Epithelial cell of esophagus (primary cell): ENCODE data around the gene TEAD3.

Source experiments
- DNase-seq: peaks from one replicate; pipeline ENCODE4 v3.0.0; 2010; ENCODE audit warnings: low read depth
- H3K4me3 ChIP-seq: 2 replicates; pipeline ENCODE4 v1.5.1; 2011; ENCODE audit warnings: mild to moderate bottlenecking, low read length, control low read depth
- TF ChIP-seq, protein P1 (sequence below): IDR thresholded peaks from 2 replicates; pipeline ENCODE4 v1.5.1; 2011; ENCODE audit warnings: low read depth, mild to moderate bottlenecking, low read length, control low read depth, inconsistent platforms; ENCODE audit not compliant: insufficient read depth; ENCODE audit errors: missing control alignments

The TEAD3 gene

DNA sequence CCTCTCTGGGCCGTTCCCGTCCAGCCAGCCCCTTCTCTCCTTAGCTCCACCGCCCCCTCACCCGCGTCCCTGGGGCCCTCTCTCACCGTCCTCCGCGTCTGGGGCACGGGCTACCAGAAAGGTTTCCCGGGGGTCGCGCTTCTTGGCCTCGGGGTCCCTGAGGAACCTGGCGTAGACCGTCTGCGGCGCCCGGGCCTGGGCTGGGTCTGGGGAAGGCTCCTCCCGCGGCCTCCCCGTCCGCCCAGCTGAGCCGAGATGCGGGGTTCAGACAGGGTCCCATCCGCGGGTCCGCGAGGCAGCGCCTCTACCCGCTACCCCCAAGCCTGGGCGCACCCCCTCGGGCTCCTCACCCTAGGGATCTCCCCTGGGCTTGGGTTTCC lies 14.7 kb upstream of the TEAD3 start:
- no peak for DNase-seq
- H3K4me3 ChIP-seq, result no peak overlapping the region
- TF ChIP-seq, protein P1, sequence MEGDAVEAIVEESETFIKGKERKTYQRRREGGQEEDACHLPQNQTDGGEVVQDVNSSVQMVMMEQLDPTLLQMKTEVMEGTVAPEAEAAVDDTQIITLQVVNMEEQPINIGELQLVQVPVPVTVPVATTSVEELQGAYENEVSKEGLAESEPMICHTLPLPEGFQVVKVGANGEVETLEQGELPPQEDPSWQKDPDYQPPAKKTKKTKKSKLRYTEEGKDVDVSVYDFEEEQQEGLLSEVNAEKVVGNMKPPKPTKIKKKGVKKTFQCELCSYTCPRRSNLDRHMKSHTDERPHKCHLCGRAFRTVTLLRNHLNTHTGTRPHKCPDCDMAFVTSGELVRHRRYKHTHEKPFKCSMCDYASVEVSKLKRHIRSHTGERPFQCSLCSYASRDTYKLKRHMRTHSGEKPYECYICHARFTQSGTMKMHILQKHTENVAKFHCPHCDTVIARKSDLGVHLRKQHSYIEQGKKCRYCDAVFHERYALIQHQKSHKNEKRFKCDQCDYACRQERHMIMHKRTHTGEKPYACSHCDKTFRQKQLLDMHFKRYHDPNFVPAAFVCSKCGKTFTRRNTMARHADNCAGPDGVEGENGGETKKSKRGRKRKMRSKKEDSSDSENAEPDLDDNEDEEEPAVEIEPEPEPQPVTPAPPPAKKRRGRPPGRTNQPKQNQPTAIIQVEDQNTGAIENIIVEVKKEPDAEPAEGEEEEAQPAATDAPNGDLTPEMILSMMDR, result no peak

DNA sequence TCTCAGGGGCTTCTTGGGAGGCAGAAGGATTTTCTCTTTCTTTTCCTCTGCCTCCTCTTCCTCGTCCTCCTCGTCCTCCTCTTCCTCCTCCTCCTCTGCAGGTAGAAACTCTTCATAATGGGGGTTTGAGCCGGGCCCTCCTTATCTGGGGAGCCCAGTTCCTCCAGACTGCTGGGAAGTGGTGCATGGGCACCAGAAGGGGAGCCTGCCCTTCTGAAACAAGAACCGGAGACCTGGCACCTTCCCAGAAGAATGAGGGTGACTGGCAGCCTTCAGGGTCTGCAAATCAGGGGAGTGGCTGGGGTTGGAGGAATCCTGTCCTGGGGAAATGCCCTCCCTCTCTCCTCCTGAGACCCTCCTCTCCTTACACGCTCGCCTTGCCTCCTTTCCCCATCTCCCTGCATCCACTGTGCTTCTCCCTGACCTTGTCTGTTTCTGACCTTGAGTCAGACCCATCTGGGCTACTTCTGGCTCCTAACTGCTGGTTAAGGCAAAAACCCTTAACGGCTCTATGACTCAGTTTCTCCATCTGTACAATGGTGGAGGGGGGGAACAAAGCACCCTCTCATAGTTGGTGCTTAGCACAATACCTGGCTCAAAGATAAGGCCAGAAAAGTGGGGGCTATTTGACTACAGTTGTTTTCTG lies 14.2 kb upstream of the TEAD3 start:
- H3K4me3 ChIP-seq, result no peak overlapping the region
- TF ChIP-seq, protein P1, result no peak

DNA sequence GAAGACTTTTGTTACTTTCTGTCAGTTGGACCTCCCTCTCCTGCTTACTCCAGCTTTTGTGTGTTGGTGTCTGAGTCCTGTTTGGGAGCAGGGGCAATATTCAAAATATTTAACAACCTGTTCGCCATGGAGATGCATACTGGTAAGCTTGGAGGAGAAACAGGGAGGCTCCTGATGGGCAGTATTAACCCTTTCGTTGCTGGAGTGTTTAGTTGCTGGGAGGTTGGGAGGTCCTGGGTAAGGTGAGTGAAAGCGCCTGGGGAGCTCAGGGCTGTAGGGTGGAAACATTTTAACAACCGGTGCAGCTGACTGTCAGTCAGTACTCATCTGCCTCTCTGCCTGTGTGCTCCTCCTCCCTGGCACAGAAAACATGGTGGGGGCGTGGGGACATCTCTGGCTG lies 11.7 kb upstream of the TEAD3 start:
- TF ChIP-seq, protein P1, result no peak
- no peak overlapping the region for H3K4me3 ChIP-seq
- DNase-seq, result no peak

More for the DNA sequence above, 14.2 kb upstream of the TEAD3 start:
- DNase-seq, result no peak

DNA sequence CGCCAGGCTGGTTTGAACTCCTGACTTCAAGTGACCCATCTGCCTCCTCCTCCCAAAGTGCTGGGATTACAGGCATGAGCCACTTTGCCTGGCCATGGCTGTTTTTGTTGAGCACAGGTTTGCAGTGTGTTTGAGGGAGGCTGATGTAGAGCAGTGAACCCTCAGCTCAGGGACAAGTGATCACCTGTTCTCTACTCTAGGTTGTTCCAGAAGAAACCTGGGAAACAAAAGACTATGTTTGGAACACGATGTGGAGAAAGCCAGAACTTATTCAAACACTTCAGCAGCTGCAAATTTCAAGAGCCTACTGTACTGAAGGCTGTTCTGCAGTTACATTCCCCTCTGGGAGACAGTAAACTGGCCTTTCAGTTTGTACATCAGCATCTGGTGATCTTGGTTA lies 11.1 kb upstream of the TEAD3 start:
- TF ChIP-seq, protein P1, result no peak
- no peak overlapping the region for H3K4me3 ChIP-seq
- DNase-seq, result no peak

DNA sequence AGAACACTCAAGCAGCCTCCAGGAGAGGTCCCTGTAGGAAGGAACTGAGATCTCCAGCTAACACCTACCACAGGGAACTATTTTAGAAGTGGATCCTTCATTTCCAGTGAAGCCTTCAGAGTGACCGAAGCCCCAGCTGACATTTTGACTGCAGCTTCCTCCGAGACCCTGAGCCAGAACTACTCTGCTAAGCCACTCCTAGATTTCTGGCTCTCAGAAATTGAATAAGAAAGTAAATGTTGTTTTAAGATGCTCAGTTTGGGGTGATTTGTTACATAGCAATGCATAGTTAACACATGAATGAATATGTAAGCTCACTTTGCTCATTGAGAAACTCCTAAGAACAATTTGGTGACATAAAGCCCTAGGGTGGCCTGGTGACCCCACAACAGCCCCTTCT lies 10.3 kb upstream of the TEAD3 start:
- TF ChIP-seq, protein P1, result no peak
- no peak overlapping the region for H3K4me3 ChIP-seq
- DNase-seq, result no peak

DNA sequence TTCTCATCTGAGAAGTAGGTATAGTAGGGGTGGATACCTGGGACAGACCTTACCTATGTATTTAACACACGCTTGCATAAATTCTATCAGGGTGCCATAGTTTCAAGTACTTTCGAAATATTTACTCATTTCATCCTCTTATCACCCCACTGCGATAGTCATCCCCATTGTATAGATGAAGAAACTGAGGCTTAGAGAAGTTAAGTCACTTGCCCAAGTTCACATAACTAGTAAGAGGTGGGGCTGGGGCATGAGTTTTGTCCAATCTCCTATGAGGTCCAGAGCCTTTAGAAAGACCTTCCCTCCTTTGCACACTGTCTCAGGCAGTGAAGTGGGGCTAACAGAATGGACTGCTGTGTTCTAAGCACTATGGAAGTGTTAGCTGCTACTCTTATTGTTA lies 9.7 kb upstream of the TEAD3 start:
- TF ChIP-seq, protein P1, result no peak
- H3K4me3 ChIP-seq, result no peak overlapping the region
- no peak for DNase-seq

DNA sequence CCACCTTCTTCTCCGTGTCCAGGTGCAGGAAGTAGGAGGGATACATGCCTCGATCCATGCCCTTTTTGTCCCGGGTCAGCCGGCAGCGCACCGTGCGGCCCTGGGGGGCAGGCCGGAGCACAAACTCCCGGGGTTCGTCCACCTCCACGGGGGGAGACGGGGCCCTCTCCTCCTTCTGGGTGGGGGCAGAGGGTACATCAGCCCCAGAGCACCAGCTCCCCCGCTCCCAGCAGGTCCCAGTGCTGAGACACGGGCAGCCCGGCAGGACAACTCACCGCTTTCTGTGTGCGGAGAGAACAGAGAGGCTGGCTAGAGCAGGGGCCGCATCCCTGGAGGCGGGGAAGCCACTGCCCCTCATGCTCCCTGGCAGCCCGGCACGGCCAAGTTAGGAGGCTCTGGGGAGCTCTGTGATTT lies 9.1 kb upstream of the TEAD3 start:
- DNase-seq, result no peak
- TF ChIP-seq, protein P1, result no peak
- no peak overlapping the region for H3K4me3 ChIP-seq
